Kidney glomerular epithelial cell (primary cell): ENCODE measurements around the gene CLK1.
"Not testable (repeated sequence)": the region's sequence is repeated elsewhere in the genome, so short reads cannot be mapped to it uniquely, and the experiment has no call there.

Source experiments
- DNase-seq: peaks from one replicate; lab custom pipeline; 2025; lab: John Stamatoyannopoulos, UW

CLK1 gene

GRCh38 chr2:200864176-200865034 is at the start of gene CLK1:
Gene CLK1, minus strand, starts transcription at chr2:200864658. Its CDS starts 2,796 bp downstream, at chr2:200861862.
- peak; percentile 62 for DNase-seq

- peak; percentile 37 for DNase-seq
Observed at GRCh38 chr2:200913654-200914053, 49.2 kb upstream of the CLK1 start.

- no peak for DNase-seq
Observed at GRCh38 chr2:200909958-200910357, 45.5 kb upstream of the CLK1 start.

DNA sequence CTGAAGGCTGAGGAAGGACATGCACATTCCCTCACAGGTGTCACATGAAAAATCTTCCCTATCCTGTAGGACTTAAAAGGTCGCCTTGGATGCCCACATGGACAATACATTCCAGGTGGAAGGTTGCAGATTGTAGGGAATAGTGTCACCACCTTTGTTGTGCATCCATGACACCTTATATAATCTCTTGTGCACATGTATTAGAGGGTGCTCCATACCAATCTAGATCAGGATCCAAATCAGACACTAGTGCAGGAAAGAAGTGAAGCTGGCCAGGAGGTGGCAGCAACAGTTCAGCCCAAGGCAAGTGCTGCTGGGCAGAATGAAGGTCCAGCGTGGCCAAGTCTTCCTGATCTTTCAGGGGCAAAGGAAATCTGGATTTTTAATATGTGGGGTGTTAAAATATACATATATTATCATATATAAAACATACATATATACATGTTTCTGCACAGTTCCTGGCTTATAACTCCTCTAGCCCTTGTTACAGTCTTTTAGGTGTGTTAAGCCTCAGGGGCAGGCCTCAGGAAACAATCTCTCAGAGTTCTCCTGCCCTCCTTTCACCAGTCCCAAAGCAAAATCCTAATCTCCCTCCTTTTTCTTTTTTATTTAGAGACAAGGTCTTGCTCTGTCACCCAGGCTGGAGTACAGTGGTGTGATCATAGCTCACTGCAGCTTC is 41.3 kb upstream of the CLK1 start:
- DNase-seq, result peak; percentile 43

DNA sequence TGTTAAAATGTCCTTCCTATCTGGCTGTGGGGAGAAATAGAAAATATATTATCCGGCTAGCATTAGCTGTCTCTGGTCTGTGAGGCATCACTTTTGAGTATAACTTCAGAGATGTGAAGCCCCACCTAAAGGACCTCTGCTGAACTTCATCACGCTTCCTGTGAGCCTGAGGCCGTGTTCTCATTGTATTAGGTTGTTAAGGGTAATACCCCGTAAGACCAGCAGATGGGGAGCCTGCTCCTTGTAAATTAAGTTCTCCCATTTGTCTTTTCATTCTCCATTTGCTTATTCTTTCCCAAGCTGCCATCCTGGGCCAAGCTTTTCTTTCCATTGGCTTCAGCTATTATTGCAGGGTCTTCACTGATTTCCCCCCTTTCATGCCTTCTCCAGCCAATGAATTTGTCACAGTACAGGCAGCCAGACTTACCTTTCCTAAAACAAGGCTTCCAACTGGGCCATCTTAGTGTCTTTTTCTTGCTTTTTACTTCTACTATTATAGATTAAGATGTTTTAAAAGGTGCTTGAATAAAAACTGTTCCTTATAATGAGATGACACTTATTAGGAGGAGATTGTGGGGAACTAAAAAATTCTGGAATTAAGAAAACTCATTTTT is 37.1 kb upstream of the CLK1 start:
- peak; percentile 87 for DNase-seq

DNA sequence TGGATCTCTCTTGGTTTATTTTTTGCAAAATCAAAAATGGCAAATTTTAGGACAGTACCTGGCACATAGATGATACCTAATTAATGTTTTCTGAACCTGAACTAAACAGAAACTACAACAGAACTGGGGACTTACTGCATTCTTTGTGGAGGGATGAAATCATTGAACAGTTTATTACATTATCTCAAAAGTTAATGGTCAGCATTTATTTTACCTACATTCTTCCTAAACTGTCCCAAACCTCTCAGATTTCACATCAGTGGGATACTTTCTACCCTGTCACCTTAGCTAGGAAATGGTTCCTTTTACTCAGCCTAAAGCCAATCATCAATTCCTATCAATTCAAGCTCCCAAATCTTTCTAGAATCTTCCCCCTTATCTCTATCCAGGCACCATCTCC is 35.0 kb upstream of the CLK1 start:
- no peak for DNase-seq

GRCh38 chr2:200888704-200889625 is 24.5 kb upstream of the CLK1 start, which contains the start of the genes NIF3L1 and PPIL3:
Gene NIF3L1, plus strand, starts transcription at chr2:200889371. Its CDS starts 2,573 bp downstream, at chr2:200891944.
Gene PPIL3, minus strand, starts transcription at chr2:200889077. Its CDS starts 1,462 bp downstream, at chr2:200887615.
- peak; percentile 86 for DNase-seq

DNA sequence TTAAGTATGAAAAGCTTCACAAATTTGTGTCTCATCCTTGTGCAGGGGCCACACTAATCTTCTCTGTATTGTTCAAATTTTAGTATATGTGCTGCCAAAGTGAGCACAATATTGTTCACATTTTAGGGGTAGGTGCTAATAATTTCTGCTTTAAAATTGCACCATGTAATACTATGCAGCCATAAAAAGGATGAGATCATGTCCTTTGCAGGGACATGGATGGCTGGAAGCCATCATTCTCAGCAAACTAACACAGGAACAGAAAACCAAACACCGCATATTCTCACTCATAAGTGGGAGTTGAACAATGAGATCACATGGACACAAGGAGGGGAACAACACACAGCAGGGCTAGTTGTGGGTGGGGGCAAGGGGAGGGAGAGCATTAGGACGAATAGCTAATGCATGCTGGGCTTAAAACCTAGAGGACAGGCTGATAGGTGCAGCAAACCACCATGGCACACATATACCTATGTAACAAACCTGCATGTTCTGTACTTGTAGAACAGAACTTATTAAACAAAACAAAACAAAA is 17.3 kb upstream of the CLK1 start:
- not testable (repeated sequence) for DNase-seq

GRCh38 chr2:200878289-200878880 is 13.9 kb upstream of the CLK1 start:
- no peak for DNase-seq

DNA sequence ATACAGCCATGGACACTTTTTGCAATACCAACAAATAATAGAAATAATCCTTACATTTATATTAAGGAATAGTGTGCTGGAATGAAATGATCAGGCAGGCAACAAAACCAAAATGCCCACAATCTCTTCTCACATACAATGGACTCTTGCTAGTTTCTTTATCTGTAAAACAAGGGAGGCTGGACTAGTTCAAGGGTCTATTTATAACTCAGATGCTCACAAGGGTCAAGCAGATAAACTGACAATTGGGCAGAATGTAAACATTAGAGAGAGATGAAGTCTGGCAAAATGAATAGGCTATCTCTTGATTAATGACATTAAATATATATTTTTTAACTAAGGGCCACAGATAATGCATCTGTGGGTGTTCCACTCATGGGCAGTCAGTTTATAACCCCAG is 13.0 kb upstream of the CLK1 start:
- no peak for DNase-seq

DNA sequence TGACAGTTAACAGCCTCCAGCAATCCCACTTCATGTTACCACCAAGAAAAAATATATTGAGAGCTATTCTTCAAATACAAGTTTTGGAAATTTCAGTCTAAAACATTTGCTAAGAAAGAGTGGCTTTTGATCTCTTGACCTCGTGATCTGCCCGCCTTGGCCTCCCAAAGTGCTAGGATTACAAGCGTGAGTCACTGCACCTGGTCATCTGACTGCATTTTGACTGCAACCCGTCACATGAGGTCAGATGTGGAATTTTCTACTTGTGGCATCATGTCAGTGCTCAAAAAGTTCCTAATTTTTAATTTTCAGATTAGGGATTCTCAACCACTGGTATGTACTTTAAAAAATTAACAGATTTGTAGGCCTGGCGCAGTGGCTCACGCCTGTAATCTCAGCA is 9.1 kb upstream of the CLK1 start:
- no peak for DNase-seq

- no peak for DNase-seq
Observed at GRCh38 chr2:200871151-200871550, 6.7 kb upstream of the CLK1 start.

DNA sequence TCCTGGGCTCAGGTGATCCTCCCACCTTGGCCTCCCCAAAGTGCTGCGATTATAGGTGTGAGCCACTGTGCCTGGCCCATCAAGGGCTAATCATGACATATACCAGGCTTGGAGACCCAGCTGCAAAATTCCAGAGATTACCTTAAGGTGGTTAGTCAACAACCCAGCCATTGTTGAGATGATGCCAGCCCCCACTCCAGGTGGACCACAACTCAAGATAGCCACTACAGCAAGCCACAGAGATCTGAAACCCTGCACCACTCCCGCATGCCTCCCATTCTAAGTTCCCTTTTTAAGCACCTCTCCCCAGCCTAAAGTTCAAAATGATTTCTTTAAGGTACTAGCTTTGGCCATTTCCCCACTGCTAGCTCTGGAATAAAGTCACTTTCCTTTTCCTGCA is 4.6 kb upstream of the CLK1 start:
- no peak for DNase-seq

DNA sequence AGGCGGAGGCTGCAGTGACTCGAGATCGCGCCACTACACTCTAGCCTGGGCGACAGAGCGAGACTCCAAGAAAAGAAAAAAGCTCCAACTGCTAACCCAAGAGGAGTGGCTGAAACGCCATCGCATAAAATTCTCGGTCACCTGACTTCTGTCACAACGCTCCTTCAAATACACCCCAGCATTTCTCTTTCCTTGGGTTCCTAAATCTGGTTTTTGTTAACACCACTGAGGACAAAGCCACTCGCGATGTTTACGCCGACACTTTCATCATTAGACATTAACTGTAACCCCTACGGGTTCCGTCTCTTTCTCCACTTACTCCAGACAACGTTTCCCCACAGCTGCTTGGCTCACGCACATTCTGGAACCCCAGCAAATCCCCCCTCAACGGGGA is 679 bp downstream of the CLK1 start:
- DNase-seq, result peak; percentile 48

DNA sequence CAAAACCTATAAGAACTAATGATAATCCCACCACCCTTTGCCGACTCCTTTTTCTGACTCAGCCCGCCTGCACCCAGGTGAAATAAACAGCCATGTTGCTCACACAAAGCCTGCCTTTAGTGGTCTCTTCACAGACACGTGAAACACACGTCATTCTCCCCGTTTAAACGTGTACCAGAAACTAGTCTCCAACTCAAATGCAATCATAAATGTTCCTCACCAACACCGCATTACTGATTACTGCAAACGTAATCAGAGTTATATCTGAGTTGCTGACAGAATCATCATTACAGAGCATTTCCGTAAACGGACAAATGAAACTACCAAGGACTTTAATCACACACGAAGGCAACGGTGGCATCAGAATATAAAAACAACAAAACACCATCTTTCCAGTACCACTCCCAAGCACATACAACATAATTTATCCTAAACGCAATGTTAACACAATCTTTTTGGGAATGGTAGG is 1.9 kb downstream of the CLK1 start:
- peak; percentile 49 for DNase-seq

GRCh38 chr2:200861617-200862155 is 2.8 kb downstream of the CLK1 start:
- DNase-seq, result no peak

DNA sequence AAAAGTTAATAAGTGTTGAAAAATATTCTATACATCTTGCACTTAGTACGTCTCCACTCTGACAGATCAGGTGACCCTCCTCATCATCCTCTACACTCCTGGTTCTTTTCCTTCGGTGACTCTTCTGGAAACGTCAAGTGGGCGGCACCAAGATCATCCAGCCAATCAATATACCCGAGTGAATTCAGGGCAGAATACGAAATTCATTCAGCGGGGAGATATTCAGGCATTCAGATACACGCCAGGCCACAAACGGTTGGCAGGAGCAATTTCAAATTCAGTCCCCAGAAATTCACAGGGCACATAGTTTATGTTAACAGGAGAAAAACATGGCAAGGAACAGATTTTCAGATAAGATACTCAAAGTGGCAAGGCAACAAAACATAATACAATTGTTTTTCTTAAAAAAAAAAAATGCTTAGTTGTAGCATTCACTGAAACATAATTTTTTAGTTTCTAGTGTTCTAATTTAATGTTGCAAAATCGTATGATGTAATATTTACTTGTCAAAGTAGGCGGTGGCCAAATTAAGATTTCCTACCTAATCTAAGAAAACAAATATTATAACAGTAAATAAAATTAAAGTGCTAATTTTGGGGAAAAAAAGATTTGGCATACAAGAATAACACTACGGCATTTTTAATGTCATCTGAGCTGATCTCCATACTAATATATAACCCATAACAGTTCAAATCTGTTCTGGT is 4.2 kb downstream of the CLK1 start:
- peak; percentile 8 for DNase-seq

DNA sequence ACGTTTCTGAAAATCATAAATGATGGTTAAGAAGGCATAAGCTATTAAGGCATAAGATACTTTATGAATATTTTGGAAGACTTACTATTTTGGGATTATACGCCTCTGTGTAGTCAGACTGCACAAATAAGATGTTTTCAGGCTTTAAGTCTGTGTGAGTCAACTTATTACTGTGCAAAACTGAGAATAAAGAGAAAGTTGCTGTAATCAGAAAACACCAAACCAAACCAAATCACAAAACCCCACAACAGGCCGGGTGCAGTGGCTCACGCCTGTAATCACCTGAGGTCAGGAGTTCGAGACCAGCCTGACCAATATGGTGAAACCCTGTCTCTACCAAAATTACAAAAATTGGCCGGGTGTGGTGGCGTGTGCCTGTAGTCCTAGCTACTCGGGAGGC is 7.7 kb downstream of the CLK1 start:
- DNase-seq, result no peak

GRCh38 chr2:200852605-200853004 is 11.9 kb downstream of the CLK1 start:
- no peak for DNase-seq
